Panc1 (cell line): ENCODE measurements around the gene FSTL1. TPM values are rescaled to one million over a fixed set of nuclear protein-coding genes. Genes with fewer than 3 reads are reported as not detected.

ENCODE experiments used
- ATAC-seq: fragments of 200-7000 bp; cut with Tn5 transposase; 2 replicates; pipeline ENCODE4 v1.9.1; 2020; ENCODE audit warnings: mild to moderate bottlenecking, moderate library complexity
- BruUV-seq: library from RNA; stranded (reverse); fragments of 400-500 nt; replicated peaks from 2 replicates; lab custom pipeline; 2021; lab: Mats Ljungman, UMichigan
- CTCF ChIA-PET: fragments of 300-600 bp; sonication (Branson Sonifier 250); formaldehyde crosslinking; loops from one replicate; lab custom pipeline; 2022; ENCODE audit warnings: antibody characterized with exemption; lab: Charles Lee
- POLR2A ChIA-PET: fragments of 300-600 bp; sonication (Branson Sonifier 250); formaldehyde crosslinking; loops from one replicate; lab custom pipeline; 2022; ENCODE audit warnings: antibody characterized with exemption; lab: Charles Lee
- DNase-seq: peaks from one replicate; pipeline ENCODE4 v3.0.0-alpha.2; 2010; ENCODE audit warnings: low read depth, low spot score
- H3K27ac ChIP-seq: 2 replicates; pipeline ENCODE4 v1.5.1; 2011; ENCODE audit warnings: mild to moderate bottlenecking, low read length, inconsistent platforms
- H3K27me3 ChIP-seq: fragments of 200-500 bp; sonication (Bioruptor generic); 2 replicates; pipeline ENCODE4 v1.6.0; 2014; ENCODE audit warnings: low read length, inconsistent platforms; ENCODE audit not compliant: control insufficient read depth, insufficient read depth
- H3K36me3 ChIP-seq: fragments of 200-500 bp; sonication (Bioruptor generic); 2 replicates; pipeline ENCODE4 v1.5.1; 2014; ENCODE audit warnings: inconsistent platforms, mild to moderate bottlenecking, low read length, moderate library complexity; ENCODE audit not compliant: control insufficient read depth, insufficient read depth
- H3K4me1 ChIP-seq: 2 replicates; pipeline ENCODE4 v1.5.1; 2011; ENCODE audit warnings: inconsistent platforms, mild to moderate bottlenecking, low read length, moderate library complexity; ENCODE audit not compliant: control insufficient read depth, insufficient read depth
- H3K4me3 ChIP-seq, 2 experiments: 2 replicates each; pipeline ENCODE4 v1.5.1; 2011 to 2012; ENCODE audit warnings: low read depth in 2 of 2, low read length in 2 of 2, mild to moderate bottlenecking in 2 of 2, inconsistent platforms in 1 of 2, moderate library complexity in 1 of 2
- H3K9me3 ChIP-seq: fragments of 200-500 bp; sonication (Bioruptor generic); 2 replicates; pipeline ENCODE4 v1.5.1; 2014; ENCODE audit warnings: low read depth, mild to moderate bottlenecking, inconsistent platforms, low read length, moderate library complexity; ENCODE audit not compliant: control insufficient read depth, insufficient read depth
- POLR2AphosphoS5 ChIP-seq: IDR thresholded peaks from 2 replicates; pipeline ENCODE4 v1.6.1; 2012; ENCODE audit warnings: mild to moderate bottlenecking, low read depth, low read length, moderate library complexity
- SIN3A ChIP-seq: IDR thresholded peaks from 2 replicates; pipeline ENCODE4 v1.6.1; 2012; ENCODE audit warnings: low read depth, mild to moderate bottlenecking, low read length, moderate library complexity, borderline replicate concordance; ENCODE audit not compliant: insufficient read depth
- TCF7L2 ChIP-seq: IDR thresholded peaks from 2 replicates; pipeline ENCODE4 v1.6.1; 2011; ENCODE audit warnings: mild to moderate bottlenecking, low read depth, low read length, inconsistent platforms
- in situ Hi-C: cut with HindIII; loops from 2 replicates; pipeline ENCODE4 v1.10.0; 2016; ENCODE audit warnings: low sequenced_read_pairs, low pct_unique_long_range_greater_than_20kb
- intact Hi-C: fragments of 100-400 bp; cut with micrococcal nuclease; formaldehyde crosslinking; loops from one replicate; pipeline ENCODE4 v1.10.0; 2022; ENCODE audit not compliant: unreplicated experiment
- total RNA-seq: library from RNA; stranded (reverse); gene quantifications from one replicate; pipeline ENCODE4 v1.2.1, GENCODE V29; 2021; ENCODE audit not compliant: unreplicated experiment
- TF ChIP-seq, protein P1 (sequence below): fragments of 450-650 bp; IDR thresholded peaks from 2 replicates; pipeline ENCODE4 v1.5.1; 2017; ENCODE audit warnings: mild to moderate bottlenecking
- TF ChIP-seq, protein P2 (sequence below), 2 experiments: IDR thresholded peaks; 2 replicates each; pipeline ENCODE4 v1.6.1; 2011 to 2012; ENCODE audit warnings: low read depth in 2 of 2, control low read depth in 1 of 2, low read length in 1 of 2, mild to moderate bottlenecking in 1 of 2, moderate library complexity in 1 of 2; ENCODE audit not compliant: insufficient read depth in 1 of 2

The FSTL1 gene
- total RNA-seq, 1 experiment from 2014 or later, result 9.2 TPM

DNA sequence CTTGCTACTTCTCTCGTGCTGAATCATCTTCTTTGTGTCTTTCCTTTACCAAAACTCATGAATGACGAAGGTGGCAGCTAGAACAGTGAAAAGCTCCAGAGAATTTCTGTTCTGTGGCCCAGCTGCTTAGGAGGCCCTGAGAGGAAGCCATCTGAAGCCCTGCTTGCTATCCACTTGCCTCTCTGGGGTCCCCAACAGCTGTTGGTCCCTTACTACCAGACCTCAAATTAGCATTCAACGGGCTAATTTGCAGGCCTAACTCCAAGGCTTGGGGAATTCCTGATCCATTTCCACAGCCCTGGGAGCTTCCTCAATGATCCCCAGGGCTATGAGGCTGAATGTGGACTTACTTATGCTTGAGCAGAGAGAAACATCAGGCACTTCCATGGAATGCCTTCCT lies 37.5 kb upstream of the FSTL1 start:
- in situ Hi-C loops, result no loop called here
- ChIA-PET CTCF (no interaction called here), POLR2A (no interaction called here)
- Histone ChIP-seq H3K4me3 (no peak overlapping the region), H3K4me1 (no peaks in the 10 kb centered on the region), H3K9me3 (no peaks in the 10 kb centered on the region), H3K27ac (no peak overlapping the region), H3K36me3 (no peaks in the 10 kb centered on the region), H3K27me3 (no peaks in the 10 kb centered on the region; the same call in 1 of the 2 replicates)
- BruUV-seq, result no TSS peak
- intact Hi-C loops, result no loop called here
- DNase-seq (no peak), ATAC-seq (no peak)
- TF ChIP-seq TCF7L2, result no peak
- no peak for TF ChIP-seq SIN3A

DNA sequence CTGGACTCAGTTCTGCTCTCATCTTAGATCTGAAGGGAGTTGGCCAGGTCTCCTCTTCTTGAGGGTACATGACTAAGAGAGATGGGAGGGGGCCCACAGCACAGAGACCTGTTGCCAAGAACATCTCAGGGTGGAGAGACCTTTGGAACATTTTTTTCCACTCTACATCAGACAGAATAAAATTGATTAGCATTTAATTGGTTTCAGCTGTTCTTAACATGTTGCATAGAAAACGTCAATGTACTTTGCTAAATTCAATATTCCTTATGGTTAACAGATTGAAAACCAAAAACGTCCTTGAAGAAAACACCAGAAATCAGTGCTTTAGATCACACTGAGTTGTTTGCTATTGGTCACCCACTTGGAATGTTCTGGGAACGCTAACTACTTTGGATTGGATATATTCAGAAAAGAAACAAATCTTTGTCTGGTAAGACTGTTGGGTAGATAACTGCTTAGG lies 36.4 kb upstream of the FSTL1 start:
- intact Hi-C loops, result no loop called here
- no TSS peak for BruUV-seq
- no peak overlapping the region for H3K27ac ChIP-seq
- H3K36me3 ChIP-seq, result no peaks in the 10 kb centered on the region
- DNase-seq (no peak), ATAC-seq (no peak)
- H3K9me3 ChIP-seq, result no peaks in the 10 kb centered on the region
- TF ChIP-seq TCF7L2, result no peak
- TF ChIP-seq POLR2AphosphoS5, result no peak
- TF ChIP-seq, protein P1, sequence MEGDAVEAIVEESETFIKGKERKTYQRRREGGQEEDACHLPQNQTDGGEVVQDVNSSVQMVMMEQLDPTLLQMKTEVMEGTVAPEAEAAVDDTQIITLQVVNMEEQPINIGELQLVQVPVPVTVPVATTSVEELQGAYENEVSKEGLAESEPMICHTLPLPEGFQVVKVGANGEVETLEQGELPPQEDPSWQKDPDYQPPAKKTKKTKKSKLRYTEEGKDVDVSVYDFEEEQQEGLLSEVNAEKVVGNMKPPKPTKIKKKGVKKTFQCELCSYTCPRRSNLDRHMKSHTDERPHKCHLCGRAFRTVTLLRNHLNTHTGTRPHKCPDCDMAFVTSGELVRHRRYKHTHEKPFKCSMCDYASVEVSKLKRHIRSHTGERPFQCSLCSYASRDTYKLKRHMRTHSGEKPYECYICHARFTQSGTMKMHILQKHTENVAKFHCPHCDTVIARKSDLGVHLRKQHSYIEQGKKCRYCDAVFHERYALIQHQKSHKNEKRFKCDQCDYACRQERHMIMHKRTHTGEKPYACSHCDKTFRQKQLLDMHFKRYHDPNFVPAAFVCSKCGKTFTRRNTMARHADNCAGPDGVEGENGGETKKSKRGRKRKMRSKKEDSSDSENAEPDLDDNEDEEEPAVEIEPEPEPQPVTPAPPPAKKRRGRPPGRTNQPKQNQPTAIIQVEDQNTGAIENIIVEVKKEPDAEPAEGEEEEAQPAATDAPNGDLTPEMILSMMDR, result no peak
- TF ChIP-seq SIN3A, result no peak
- TF ChIP-seq, protein P2, sequence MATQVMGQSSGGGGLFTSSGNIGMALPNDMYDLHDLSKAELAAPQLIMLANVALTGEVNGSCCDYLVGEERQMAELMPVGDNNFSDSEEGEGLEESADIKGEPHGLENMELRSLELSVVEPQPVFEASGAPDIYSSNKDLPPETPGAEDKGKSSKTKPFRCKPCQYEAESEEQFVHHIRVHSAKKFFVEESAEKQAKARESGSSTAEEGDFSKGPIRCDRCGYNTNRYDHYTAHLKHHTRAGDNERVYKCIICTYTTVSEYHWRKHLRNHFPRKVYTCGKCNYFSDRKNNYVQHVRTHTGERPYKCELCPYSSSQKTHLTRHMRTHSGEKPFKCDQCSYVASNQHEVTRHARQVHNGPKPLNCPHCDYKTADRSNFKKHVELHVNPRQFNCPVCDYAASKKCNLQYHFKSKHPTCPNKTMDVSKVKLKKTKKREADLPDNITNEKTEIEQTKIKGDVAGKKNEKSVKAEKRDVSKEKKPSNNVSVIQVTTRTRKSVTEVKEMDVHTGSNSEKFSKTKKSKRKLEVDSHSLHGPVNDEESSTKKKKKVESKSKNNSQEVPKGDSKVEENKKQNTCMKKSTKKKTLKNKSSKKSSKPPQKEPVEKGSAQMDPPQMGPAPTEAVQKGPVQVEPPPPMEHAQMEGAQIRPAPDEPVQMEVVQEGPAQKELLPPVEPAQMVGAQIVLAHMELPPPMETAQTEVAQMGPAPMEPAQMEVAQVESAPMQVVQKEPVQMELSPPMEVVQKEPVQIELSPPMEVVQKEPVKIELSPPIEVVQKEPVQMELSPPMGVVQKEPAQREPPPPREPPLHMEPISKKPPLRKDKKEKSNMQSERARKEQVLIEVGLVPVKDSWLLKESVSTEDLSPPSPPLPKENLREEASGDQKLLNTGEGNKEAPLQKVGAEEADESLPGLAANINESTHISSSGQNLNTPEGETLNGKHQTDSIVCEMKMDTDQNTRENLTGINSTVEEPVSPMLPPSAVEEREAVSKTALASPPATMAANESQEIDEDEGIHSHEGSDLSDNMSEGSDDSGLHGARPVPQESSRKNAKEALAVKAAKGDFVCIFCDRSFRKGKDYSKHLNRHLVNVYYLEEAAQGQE (IDR thresholded peaks at IDR 0.05; ENCODE audit: insufficient read depth in 1 of 2, low read depth in 2 of 2, low read length in 1 of 2), result no peak
- in situ Hi-C loops, result no loop called here
- ChIA-PET CTCF (no interaction called here), POLR2A (no interaction called here)
- H3K27me3 ChIP-seq, result no peaks in the 10 kb centered on the region
- H3K4me1 ChIP-seq, result no peaks in the 10 kb centered on the region
- H3K4me3 ChIP-seq, result no peak overlapping the region

DNA sequence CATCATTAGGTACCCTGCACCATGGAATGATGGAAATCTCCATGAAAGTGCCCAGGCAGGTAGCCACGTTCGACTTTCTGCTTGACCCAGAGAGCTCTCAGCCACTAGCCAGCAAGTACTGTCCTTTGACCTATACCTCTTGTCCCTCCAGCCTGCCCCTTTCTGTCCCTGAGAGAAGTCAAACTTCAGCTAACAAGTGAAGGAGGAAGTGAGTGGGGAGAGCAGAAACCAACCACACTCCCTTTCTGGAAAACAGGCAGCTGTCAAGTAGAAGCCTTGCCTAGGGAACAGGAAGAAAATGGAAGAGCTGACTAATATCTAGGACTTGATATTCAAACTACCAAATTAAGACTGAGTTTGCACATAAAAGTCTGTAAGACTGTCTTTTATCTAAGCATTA lies 30.3 kb upstream of the FSTL1 start:
- ATAC-seq (no peak), DNase-seq (no peak)
- CTCF ChIA-PET, result no interaction called here
- Histone ChIP-seq H3K4me1 (no peaks in the 10 kb centered on the region), H3K9me3 (no peaks in the 10 kb centered on the region), H3K4me3 (no peak overlapping the region), H3K27ac (no peak overlapping the region), H3K36me3 (no peaks in the 10 kb centered on the region), H3K27me3 (no peaks in the 10 kb centered on the region)
- POLR2A ChIA-PET, result no interaction called here
- BruUV-seq, result no TSS peak
- in situ Hi-C loops, result no loop called here
- intact Hi-C loops, result no loop called here
- TF ChIP-seq, protein P2 (IDR thresholded peaks at IDR 0.05; ENCODE audit: insufficient read depth in 1 of 2, low read depth in 2 of 2, low read length in 1 of 2), result no peak
